GM23338 (cell line): ENCODE data around the gene TM9SF2.

Experiments used
- CTCF ChIP-seq, 2 experiments: fragments of 200-600 bp in 1 of 2; sonication (generic) in 1 of 2; conservative IDR thresholded peaks; 2 replicates each; pipeline versions ENCODE4 v1.5.1 to v1.6.1; 2016 to 2017; ENCODE audit warnings: antibody characterized with exemption in 2 of 2, low read depth in 2 of 2, mild to moderate bottlenecking in 2 of 2, moderate library complexity in 1 of 2
- ETS1 ChIP-seq: IDR thresholded peaks from 2 replicates; pipeline ENCODE4 v1.6.1; 2016; ENCODE audit warnings: antibody characterized with exemption
- POLR2AphosphoS5 ChIP-seq: IDR thresholded peaks from 2 replicates; pipeline ENCODE4 v1.6.1; 2016; ENCODE audit warnings: antibody characterized with exemption, low read depth

- no peak for TF ChIP-seq ETS1
- no peak for TF ChIP-seq POLR2AphosphoS5
- peak; percentile 85 to 95 for TF ChIP-seq CTCF (conservative IDR thresholded peaks at IDR 0.05; ENCODE audit: low read depth in 2 of 2)
Measured at GRCh38 chr13:99600318-99600717, 99.0 kb downstream of the TM9SF2 start.
